ENCODE data around the gene YLPM1. TPM values are rescaled to one million over a fixed set of nuclear protein-coding genes. Genes with fewer than 3 reads are reported as not detected.

The YLPM1 gene
- total and polyA plus RNA-seq, 2 donors from 2014 or later = 16.2 to 68.2 TPM

DNA sequence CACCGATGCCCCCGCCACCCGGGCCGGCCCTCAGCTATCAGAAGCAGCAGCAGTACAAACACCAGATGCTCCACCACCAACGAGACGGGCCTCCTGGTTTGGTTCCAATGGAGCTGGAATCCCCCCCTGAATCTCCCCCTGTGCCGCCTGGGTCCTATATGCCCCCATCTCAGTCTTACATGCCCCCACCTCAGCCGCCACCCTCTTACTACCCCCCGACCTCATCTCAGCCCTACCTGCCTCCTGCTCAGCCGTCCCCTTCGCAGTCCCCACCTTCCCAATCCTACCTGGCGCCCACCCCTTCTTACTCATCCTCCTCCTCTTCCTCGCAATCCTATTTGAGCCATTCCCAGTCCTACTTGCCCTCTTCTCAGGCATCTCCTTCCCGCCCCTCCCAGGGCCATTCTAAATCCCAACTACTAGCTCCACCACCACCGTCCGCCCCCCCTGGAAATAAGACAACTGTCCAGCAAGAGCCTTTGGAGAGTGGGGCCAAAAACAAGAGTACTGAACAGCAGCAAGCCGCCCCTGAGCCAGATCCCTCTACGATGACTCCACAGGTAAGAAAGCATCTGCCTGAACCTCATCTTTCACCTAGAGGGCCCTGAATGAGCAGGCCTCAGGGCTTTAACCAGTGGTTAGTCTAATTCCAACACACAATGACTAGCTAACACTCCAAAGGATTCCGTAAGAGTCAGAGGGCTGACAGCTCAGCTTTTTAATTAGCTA, 851 bp downstream of the YLPM1 start:
- peak overlapping the region; percentile 68 to 78 (median 78) for H3K4me3 ChIP-seq (ENCODE audit: low read length in 3 of 3)
- DNase-seq (peak in 3 of 5 donors; percentile 11 to 32 (median 20)), FAIRE-seq (no peak)
- H3K9ac ChIP-seq (ENCODE audit: low read length in 3 of 3) = peak overlapping the region; percentile 69 to 93 (median 76)
- H3K4me1 ChIP-seq (ENCODE audit: control insufficient read depth in 2 of 3, insufficient read depth in 2 of 3, low read depth in 1 of 3, low read length in 3 of 3) = peaks cover 0 to 10% (median 8%) of the 10 kb centered on the region in 3 donors
- TF ChIP-seq, protein P1, sequence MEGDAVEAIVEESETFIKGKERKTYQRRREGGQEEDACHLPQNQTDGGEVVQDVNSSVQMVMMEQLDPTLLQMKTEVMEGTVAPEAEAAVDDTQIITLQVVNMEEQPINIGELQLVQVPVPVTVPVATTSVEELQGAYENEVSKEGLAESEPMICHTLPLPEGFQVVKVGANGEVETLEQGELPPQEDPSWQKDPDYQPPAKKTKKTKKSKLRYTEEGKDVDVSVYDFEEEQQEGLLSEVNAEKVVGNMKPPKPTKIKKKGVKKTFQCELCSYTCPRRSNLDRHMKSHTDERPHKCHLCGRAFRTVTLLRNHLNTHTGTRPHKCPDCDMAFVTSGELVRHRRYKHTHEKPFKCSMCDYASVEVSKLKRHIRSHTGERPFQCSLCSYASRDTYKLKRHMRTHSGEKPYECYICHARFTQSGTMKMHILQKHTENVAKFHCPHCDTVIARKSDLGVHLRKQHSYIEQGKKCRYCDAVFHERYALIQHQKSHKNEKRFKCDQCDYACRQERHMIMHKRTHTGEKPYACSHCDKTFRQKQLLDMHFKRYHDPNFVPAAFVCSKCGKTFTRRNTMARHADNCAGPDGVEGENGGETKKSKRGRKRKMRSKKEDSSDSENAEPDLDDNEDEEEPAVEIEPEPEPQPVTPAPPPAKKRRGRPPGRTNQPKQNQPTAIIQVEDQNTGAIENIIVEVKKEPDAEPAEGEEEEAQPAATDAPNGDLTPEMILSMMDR (IDR thresholded peaks at IDR 0.05; ENCODE audit: borderline replicate concordance, extremely low read depth, insufficient read depth) = no peak
- no peaks in the 10 kb centered on the region for H3K9me3 ChIP-seq (ENCODE audit: control insufficient read depth in 2 of 3, insufficient read depth in 1 of 3, low read length in 3 of 3)
- H3K27me3 ChIP-seq (ENCODE audit: control insufficient read depth, insufficient read depth, low read length) = no peaks in the 10 kb centered on the region
- intact Hi-C loops (cut with DNase I) = no loop called here
- H3K36me3 ChIP-seq (ENCODE audit: control insufficient read depth in 2 of 3, insufficient read depth in 3 of 3, low read length in 3 of 3) = no peaks in the 10 kb centered on the region
- peak overlapping the region in 1 of 2 donors; percentile 25 for H3K27ac ChIP-seq (ENCODE audit: low read depth in 2 of 2, low read length in 2 of 2)

DNA sequence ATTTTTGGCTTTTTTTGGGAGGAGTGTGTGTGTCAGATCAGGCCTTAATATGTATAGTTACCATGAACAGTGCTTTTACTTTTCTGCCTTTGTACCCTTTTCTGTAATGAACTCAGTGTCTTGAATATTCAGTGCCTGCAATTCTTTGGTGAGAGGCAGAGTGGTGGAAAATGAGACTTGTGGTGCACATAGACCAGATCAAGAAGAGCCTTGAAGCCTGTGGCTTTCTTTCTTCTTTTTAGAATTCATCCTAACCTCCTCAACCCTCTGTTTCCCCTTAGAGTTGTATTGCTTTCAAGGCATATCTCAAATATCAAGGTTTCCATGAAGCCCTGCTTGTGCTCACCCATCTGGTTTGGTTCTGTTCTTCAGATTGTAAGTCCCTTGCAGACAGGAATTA, 2.6 kb downstream of the YLPM1 start:
- intact Hi-C loops (cut with DNase I) = no loop called here
- TF ChIP-seq, protein P1 (IDR thresholded peaks at IDR 0.05; ENCODE audit: borderline replicate concordance, extremely low read depth, insufficient read depth) = no peak
- DNase-seq = no peak
- no peaks in the 10 kb centered on the region for H3K36me3 ChIP-seq (ENCODE audit: control insufficient read depth in 2 of 3, insufficient read depth in 3 of 3, low read length in 3 of 3)
- no peak overlapping the region for H3K27ac ChIP-seq (ENCODE audit: low read depth in 2 of 2, low read length in 2 of 2)
- H3K9ac ChIP-seq (ENCODE audit: low read length in 3 of 3) = peak overlapping the region; percentile 1 to 76 (median 55)
- H3K27me3 ChIP-seq (ENCODE audit: control insufficient read depth, insufficient read depth, low read length) = no peaks in the 10 kb centered on the region
- H3K4me1 ChIP-seq (ENCODE audit: control insufficient read depth in 2 of 3, insufficient read depth in 2 of 3, low read depth in 1 of 3, low read length in 3 of 3) = peaks cover 0 to 10% (median 8%) of the 10 kb centered on the region in 3 donors
- H3K9me3 ChIP-seq (ENCODE audit: control insufficient read depth in 2 of 3, insufficient read depth in 1 of 3, low read length in 3 of 3) = no peaks in the 10 kb centered on the region
- peak overlapping the region; percentile 68 to 78 (median 78) for H3K4me3 ChIP-seq (ENCODE audit: low read length in 3 of 3)
- FAIRE-seq = no peak

DNA sequence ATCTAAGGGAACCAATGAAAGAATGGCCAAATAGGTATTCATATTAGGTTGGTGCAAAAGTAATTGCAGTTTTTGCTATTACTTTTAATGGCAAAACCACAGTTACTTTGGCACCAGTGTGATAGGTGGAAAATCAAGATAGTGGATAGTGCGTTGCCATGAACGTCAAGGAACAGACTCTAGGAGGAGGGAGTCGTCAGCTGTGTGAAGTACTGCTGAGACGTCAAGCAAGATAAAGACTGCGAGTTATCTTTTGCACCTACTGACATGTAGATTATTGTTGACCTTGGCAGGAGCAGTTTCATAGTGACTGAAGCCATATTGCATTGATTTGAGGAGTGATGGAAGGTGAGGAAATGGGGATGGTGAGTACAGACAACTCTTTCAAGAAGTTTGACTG, 8.3 kb downstream of the YLPM1 start:
- H3K9ac ChIP-seq (ENCODE audit: low read length in 3 of 3) = no peak overlapping the region
- no peak for DNase-seq
- H3K9me3 ChIP-seq (ENCODE audit: control insufficient read depth in 2 of 3, insufficient read depth in 1 of 3, low read length in 3 of 3) = no peaks in the 10 kb centered on the region
- intact Hi-C loops (cut with DNase I) = no loop called here
- H3K36me3 ChIP-seq (ENCODE audit: control insufficient read depth in 2 of 3, insufficient read depth in 3 of 3, low read length in 3 of 3) = no peaks in the 10 kb centered on the region
- H3K27me3 ChIP-seq (ENCODE audit: control insufficient read depth, insufficient read depth, low read length) = no peaks in the 10 kb centered on the region
- FAIRE-seq = no peak
- TF ChIP-seq, protein P1 (IDR thresholded peaks at IDR 0.05; ENCODE audit: borderline replicate concordance, extremely low read depth, insufficient read depth) = no peak
- H3K27ac ChIP-seq (ENCODE audit: low read depth in 2 of 2, low read length in 2 of 2) = no peak overlapping the region
- H3K4me1 ChIP-seq (ENCODE audit: control insufficient read depth in 2 of 3, insufficient read depth in 2 of 3, low read depth in 1 of 3, low read length in 3 of 3) = peaks cover 0 to 6% (median 5%) of the 10 kb centered on the region in 3 donors
- H3K4me3 ChIP-seq (ENCODE audit: low read length in 3 of 3) = no peak overlapping the region

Measured in kidney (tissue), 14 donors.